Stimulated activated CD8-positive, alpha-beta memory T cell treated with anti-CD3 and anti-CD28 coated beads, Interleukin-4, amount 100 ng/mL, for 1 hour (primary cell): ENCODE results near the gene MRC2.
"Not testable (repeated sequence)": the region's sequence is repeated elsewhere in the genome, so short reads cannot be mapped to it uniquely, and the experiment has no call there.

Source experiments
- DNase-seq, 2 donors: peaks; one replicate each; pipeline ENCODE4 v3.0.0-alpha.2; 2020; ENCODE audit warnings: low read depth in 2 of 2, low spot score in 1 of 2

The MRC2 gene, protein sequence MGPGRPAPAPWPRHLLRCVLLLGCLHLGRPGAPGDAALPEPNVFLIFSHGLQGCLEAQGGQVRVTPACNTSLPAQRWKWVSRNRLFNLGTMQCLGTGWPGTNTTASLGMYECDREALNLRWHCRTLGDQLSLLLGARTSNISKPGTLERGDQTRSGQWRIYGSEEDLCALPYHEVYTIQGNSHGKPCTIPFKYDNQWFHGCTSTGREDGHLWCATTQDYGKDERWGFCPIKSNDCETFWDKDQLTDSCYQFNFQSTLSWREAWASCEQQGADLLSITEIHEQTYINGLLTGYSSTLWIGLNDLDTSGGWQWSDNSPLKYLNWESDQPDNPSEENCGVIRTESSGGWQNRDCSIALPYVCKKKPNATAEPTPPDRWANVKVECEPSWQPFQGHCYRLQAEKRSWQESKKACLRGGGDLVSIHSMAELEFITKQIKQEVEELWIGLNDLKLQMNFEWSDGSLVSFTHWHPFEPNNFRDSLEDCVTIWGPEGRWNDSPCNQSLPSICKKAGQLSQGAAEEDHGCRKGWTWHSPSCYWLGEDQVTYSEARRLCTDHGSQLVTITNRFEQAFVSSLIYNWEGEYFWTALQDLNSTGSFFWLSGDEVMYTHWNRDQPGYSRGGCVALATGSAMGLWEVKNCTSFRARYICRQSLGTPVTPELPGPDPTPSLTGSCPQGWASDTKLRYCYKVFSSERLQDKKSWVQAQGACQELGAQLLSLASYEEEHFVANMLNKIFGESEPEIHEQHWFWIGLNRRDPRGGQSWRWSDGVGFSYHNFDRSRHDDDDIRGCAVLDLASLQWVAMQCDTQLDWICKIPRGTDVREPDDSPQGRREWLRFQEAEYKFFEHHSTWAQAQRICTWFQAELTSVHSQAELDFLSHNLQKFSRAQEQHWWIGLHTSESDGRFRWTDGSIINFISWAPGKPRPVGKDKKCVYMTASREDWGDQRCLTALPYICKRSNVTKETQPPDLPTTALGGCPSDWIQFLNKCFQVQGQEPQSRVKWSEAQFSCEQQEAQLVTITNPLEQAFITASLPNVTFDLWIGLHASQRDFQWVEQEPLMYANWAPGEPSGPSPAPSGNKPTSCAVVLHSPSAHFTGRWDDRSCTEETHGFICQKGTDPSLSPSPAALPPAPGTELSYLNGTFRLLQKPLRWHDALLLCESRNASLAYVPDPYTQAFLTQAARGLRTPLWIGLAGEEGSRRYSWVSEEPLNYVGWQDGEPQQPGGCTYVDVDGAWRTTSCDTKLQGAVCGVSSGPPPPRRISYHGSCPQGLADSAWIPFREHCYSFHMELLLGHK (N-terminal part only)

DNA sequence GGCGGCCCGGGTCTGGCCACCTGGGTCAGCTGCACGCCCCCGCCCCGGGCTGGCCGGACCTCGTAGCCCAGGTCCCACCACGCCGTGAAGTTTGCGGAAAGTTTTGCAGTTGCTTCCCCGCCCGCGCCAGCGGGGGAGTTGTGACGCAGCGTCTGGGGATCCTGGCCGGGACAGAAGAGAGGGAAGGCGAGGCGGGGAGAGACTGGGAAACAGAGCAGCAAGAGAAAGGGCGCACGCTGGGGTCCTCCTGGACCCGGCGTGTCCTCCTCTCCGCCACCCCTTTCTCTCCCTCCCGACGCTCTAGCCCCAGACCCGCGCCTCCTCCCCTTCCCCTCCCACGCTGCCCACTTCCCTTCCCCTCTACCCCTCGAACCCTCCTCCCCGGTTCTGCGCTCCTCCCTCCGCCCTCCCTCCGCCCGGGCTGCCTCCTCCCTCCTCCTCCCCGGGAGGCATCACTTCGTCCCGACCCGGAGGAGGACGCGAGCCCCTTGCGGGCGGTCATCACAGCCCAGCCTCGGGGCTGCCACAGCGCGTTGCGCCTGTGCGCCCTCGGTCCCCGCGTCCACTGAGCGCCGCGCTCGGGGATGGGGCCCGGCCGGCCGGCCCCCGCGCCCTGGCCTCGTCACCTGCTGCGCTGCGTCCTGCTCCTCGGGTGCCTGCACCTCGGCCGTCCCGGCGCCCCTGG, at the start of gene MRC2:
TSS of gene MRC2 (plus strand) at position 452 of the 685 bp plus-strand sequence. CDS start at position 585, 133 bp downstream.
- no peak for DNase-seq

DNA sequence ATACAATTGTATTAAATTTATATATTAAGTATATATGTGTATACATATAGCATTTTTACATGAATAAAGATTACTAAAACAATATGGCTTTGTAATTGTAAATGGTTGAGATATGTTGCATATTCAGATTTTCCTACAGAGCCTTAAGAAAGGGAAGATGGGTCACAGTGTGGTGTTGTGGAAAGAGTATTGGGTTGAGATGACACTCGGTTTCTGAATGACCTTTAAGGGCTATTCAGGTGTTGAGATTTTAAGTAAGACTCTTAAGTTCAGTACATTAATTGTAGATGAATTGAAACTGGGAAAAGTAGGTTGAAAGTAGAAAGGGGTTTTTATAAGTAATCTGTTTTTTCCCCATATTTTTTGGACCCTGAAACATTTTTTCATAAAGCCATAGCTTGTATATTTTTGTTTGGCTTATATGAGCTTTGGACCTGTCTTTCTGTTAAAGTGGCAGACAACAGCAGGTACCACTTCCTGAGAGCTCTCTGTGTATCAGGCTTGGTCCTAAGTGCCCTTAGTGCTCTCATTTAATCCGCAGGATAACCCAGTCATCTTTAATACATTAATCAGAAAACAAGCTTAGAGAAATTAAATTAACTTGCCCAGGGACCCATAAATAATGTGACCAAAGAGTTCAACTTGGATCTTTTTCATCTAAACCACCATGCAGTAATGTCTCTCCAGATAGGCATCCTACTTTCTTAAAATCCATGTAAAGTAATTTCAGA, 48.5 kb upstream of the MRC2 start:
- no peak for DNase-seq

DNA sequence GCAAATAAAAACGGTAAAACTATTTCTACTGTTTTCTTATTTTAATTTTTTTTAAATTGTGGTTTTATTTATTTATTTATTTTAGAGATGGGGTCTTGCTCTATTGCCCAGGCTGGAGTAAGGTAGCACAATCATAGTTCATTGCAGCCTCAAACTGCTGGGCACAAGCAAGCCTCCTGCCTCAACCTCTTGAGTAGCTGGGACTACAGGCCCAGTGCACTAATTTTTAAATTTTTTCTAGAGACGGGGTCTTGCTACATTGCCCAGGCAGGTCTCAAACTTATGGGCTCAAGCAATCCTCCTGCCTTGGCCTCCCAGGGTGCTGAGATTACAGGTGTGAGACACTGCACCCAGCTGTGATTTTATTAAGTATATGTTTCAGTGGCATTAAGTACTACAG, 46.5 kb upstream of the MRC2 start:
- no peak for DNase-seq

DNA sequence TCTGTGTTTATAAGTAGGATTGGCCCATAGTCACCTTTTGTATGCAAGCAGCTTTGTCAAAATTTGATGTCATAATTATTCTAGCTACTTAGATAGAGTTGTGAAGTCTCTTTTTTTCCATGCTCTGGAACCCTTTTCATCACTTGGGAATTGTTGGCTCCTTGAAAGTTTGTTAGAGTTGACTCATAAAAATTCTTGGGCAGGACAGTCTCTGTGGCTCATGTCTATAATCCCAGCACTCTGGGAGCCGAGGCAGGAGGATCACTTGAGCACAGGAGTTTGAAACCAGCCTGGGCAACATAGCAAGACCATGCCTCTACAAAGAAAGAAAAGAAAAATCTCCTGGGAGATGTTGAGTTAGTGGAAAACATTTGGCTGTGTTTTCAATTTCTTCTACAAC, 45.7 kb upstream of the MRC2 start:
- no peak for DNase-seq

DNA sequence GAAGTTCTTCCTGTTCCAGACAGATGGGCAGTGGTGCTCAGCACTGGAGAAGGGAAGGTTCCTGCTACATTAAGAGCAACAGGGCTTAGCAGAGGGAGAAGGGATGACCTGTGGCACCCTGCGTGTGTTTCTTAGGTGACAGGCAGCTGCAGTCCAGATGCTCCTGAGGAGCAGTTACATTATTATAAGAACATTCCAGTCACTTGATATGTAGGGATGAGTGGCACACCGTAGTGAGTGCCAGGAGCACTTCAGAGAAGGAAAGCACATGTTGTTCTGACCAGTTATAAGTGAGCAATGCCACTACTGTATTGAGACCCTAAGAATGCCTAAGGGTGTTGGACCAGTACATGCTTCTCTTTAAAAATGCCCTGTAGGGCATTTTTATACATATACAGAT, 39.9 kb upstream of the MRC2 start:
- no peak for DNase-seq

DNA sequence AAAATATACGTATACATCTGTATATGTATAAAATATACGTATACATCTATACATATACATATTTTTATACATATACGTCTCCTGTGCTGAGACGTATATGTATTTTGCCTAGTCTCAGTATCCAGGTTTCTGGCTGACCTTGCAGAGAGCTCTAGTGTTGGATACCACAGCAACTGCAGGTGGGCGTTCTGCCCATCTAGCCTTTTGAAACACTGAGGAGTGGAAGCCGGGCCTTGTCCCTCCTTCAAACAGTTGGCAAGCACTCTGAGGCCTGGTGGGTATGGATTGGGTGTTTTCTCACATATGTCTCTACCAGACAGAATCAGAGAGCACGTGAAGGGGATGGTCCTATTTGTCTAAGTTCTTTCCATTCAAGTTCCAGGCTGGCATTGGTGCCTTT, 39.4 kb upstream of the MRC2 start:
- DNase-seq = no peak

DNA sequence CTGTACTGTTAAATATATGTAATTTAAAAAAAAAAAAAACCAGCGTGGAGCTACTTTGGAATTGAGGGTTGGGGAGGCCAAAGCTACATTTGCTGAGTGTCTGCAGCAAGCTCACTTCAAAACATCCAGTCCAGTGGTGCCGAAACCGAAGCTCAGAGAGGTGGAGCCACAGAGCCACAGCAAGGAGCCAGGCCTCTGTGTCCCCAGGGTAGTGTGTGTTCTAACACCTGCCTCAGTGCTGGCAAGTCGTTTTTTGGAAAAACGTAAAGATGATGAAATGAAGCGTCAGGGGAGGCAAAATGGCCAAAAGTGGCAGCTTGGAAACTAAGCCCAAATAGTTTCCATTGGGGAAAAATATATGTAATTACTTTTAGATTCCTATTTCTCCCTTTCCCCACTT, 36.1 kb upstream of the MRC2 start:
- no peak for DNase-seq

DNA sequence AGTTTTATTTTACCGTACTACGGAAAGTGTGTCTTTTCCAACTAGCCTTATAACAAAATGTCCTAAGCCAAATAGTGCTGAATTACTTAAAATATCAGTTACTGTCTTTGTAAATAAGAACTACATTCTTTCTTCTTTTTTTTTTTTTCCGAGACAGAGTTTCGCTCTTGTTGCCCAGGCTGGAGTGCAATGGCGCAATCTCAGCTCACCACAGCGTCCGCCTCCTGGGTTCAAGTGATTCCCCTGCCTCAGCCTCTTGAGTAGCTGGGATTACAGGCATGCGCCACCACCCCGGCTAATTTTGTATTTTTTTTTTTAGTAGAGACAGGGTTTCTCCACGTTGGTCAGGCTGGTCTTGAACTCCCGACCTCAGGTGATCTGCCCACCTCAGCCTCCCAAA, 35.6 kb upstream of the MRC2 start:
- not testable (repeated sequence) for DNase-seq

DNA sequence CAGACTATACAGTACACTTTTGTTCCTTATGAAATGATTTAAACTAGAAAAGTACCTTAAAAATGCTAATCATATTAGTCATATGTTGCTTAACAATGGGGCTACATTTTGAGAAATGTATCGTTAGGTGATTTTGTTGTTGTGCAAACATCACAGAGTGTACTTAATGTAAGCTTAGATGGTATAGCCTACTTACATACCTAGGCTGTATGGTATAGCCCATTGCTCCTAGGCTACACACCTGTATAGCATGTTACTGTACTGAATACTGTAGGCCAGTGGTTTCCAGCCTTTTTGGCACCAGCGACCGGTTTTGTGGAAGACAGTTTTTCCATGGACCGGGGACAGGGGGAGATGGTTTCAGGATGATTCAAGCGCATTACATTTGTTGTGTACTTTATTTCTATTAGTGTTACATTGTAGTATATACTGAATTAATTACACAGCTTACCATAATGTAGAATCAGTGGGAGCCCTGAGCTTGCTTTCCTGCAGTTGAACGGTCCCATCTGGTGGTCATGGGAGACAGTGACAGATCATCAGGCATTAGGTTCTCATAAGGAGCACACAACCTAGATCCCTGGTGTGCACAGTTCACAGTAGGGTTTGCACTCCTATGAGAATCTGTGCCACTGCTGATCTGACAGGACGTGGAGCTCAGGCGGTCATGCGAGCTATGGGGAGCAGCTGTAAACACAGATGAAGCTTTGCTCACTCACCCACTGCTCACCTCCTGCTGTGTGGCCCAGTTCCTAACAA, 35.0 kb upstream of the MRC2 start:
- DNase-seq = no peak

DNA sequence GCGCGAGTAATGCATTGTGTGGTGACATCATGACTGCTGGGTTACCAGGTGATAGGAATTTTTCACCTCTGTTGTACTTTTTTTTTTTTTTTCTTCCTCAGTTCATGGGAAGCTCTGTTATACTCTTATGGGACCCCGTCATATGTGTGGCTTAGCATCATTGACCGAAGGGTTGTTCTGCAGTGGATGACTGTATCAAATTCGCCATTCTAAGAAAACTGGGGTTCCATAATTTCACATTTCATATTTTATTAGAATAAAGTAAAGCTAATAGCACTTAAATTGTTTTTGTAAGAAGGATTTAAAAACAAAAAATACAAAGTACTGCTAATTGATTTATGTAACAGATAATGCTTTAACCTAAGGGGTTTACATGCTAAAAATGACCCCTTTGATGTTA, 32.0 kb upstream of the MRC2 start:
- DNase-seq = no peak

DNA sequence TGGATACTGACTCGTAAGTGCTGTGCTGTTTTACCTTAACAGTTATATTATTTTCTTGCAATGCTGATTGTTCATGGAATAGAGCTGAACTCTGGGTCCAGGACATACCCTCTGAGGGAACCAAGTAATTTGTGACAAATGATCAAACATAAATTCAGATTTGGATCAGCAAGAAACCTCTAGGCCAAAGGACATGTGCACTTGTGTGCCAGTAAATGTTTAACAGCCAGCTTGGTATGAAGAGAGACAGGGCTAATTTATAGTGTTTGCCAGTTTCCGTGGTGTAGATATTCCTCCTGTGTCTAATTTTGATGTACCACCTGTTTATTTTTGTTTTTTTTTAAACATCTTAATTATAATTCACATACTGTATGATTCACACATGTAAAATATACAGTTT, 30.8 kb upstream of the MRC2 start:
- DNase-seq = no peak

DNA sequence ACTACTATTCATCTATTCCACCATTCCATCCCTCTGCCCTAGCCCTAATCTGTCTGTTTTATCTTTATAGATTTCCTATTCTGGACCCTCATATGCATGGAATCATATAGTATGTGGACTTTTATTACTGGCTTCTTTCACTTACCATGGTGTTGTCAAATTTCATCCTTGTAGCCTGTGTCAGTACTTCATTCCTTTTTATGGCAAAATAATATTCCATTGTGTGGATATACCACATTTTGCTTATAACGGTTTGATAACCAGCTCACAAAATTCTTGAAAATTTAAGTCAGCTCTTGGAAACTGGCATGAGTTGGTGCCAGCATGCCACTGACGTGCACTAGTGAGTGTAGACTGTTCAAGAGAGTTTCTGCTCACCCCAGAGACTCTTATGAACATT, 30.3 kb upstream of the MRC2 start:
- DNase-seq = no peak

DNA sequence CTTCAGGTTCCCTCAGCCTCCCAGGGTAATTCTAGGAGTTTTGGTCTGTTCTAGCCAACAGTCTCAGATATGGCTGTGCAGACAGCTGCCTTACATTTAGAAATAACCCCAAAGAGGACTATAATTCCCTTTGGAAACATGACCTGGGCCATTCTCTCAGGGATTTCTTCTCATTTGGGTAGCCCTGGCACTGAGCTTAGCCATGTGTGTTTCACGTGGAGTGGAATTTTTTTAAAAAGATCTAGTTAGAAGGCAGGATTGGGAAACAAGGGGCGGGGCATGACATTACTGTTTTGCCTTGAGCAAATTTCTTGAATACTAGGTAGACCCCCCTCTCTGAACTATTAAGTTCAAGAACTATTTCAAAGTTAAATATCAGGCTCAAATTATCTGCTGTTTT, 29.6 kb upstream of the MRC2 start:
- no peak for DNase-seq

DNA sequence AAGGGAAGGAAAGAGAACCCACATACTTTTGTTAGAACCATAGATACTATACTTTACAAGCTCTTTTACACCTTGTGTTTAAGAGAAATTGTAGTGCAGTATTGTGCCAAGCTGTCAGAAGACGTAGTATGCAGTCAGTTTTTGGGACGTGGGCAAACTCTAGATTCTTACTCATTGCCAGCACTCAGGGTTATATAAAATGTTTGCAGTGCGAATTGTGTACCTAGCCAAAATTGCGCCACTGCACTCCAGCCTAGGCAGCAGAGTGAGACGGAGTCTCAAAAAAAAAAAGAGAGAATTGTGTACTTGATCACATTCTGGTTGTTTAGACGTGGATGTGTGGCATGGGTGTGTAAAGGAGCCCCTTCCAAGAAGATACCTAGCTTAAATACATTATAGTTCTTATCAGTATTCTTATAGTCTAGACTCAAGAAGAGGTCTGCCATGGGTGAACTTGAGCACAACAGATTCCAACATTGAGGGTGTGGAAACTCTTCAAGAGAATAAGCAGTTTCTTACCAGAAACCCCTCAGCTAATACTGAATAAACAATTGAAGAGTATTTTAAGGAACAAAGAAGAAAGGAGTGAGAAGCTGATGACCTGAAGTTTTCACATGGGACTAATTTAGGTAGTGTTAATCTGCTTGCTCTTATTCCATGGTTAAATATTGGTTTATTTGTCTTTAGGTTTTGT, 27.4 kb upstream of the MRC2 start:
- DNase-seq = no peak

DNA sequence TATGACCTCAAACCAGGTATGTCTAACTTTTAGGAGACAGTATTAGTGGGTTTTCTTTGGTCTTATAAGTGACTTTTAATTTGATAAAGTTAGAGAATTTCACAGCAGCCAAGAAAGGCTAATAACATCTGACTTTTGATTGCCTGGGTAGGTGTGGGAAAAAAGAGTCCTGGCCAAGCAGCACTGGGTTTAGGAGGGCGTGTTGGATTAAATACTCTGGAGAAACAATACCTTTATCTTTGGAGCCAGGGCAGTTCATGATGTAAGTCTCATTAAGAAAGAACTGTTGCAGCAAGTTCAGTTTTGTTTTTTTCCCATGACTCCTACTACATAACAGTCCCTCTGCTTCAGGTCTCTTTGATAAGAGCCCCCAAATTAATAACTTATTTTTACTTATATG, 26.7 kb upstream of the MRC2 start:
- no peak for DNase-seq

DNA sequence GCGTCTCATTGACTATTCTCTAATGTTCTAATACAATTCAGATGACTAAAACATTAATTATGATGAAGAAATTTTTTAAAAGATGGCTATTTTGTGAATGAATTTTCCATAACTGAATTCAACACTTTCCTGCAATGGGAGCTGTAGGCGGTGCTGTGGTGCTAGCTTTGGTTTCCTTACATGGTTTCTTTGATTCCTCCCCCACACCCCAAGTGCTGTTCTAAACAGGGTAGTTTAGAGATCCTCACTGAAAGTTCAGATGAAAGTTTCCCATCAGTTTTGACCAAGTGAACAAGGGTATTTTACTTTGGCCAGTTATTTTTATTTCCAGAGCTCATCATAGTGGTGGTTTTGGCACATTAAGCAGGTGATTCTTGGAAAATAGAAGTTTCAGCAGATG, 26.0 kb upstream of the MRC2 start:
- DNase-seq = no peak

DNA sequence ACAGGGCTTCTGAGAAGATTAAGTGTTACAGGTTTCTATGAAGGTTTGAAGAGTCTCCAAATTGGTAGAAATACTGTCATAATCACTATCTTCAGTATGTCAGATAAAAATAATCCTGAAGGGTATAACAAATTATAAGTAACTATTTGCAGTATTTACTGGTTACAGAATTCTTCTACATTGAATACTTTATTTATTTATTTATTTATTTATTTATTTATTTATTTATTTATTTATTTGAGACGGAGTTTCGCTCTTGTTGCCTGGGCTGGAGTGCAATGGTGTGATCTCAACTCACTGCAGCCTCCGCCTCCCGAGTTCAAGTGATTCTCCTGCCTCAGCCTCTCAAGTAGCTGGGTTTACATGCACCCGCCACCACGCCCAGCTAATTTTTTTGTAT, 23.7 kb upstream of the MRC2 start:
- not testable (repeated sequence) for DNase-seq

DNA sequence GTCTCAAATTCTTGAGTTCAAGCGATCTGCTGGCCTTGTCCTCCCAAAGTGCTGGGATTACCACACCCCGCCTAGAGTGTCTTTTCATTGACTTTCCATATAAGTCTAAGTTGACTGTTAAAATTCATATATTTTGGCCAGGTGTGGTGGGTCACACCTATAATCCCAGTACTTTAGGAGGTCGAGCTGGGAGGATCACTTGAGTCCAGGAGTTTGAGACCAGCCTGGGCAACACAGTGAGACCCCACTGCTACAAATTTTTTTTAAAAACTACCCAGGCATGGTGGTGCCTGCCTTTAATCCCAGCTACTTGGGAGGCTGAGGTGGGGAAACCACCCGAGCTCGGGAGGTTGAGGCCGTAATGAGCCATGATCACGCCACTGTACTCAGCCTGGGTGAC, 21.9 kb upstream of the MRC2 start:
- no peak for DNase-seq

DNA sequence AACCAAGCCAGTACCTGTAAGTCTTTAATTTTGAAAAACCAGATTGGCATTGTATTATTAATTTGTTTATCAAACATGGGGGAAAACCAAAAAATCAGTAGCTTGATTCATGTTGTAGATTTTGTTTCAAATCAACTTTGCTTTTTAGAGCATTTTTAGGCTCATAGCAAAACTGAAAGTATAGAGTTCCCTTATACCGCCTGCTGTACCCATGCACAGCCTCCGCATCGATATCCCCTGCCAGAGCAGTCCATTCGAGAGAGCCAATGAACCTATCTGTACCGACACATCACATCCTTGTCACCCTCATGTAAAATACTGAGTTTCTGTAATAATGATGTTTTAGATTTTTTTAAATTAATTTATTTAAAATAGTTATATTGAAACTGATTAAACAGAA, 16.2 kb upstream of the MRC2 start:
- no peak for DNase-seq
